SU-DHL-6 (cell line): Measurements from ENCODE around the gene CFAP141.

Source experiments
- H2AFZ ChIP-seq: fragments of 200-600 bp; sonication (generic); 2 replicates; pipeline ENCODE4 v1.6.1; 2014; ENCODE audit warnings: low read depth, mild to moderate bottlenecking, moderate library complexity, mixed read lengths, antibody characterized with exemption, low read length; ENCODE audit not compliant: severe bottlenecking
- H3F3A ChIP-seq: fragments of 200-600 bp; shearing (Covaris generic); 2 replicates; pipeline ENCODE4 v1.6.0; 2016; ENCODE audit warnings: antibody characterized with exemption, mild to moderate bottlenecking; ENCODE audit not compliant: insufficient read depth
- H3K27ac ChIP-seq: fragments of 200-600 bp; sonication (generic); 2 replicates; pipeline ENCODE4 v1.5.1; 2016; ENCODE audit warnings: low read depth, mild to moderate bottlenecking, low read length, moderate library complexity, mixed read lengths
- H3K27me3 ChIP-seq: fragments of 200-600 bp; sonication (generic), shearing (Covaris generic); 2 replicates; pipeline ENCODE4 v1.6.0; 2014; ENCODE audit warnings: mild to moderate bottlenecking, low read length
- H3K36me3 ChIP-seq: fragments of 200-600 bp; sonication (generic); 2 replicates; pipeline ENCODE4 v1.6.1; 2014; ENCODE audit warnings: mild to moderate bottlenecking, low read length, mixed read lengths
- H3K4me2 ChIP-seq: fragments of 300-600, 200-600 bp; shearing (Covaris generic), sonication (generic); 2 replicates; pipeline ENCODE4 v1.6.0; 2014; ENCODE audit warnings: low read length, low read depth, mild to moderate bottlenecking; ENCODE audit not compliant: poor library complexity, severe bottlenecking
- H3K4me3 ChIP-seq: fragments of 200-600 bp; sonication (generic); 2 replicates; pipeline ENCODE4 v1.5.1; 2014; ENCODE audit warnings: antibody characterized with exemption, low read length, mild to moderate bottlenecking, mixed read lengths; ENCODE audit not compliant: insufficient read depth, poor library complexity, severe bottlenecking
- H3K79me2 ChIP-seq: fragments of 200-600 bp; sonication (generic); 2 replicates; pipeline ENCODE4 v1.6.1; 2014; ENCODE audit warnings: mild to moderate bottlenecking, low read length, moderate library complexity; ENCODE audit not compliant: insufficient read depth
- H3K9ac ChIP-seq: fragments of 200-600 bp; sonication (generic); 2 replicates; pipeline ENCODE4 v1.7.0; 2014; ENCODE audit warnings: mild to moderate bottlenecking, low read length
- H3K9me2 ChIP-seq: fragments of 200-600 bp; sonication (generic); replicated peaks from 2 replicates; pipeline ENCODE4 v1.6.1; 2014; ENCODE audit warnings: low read length; ENCODE audit not compliant: insufficient read depth
- H3K9me3 ChIP-seq: fragments of 200-600 bp; sonication (generic); 2 replicates; pipeline ENCODE4 v1.6.1; 2014; ENCODE audit warnings: low read length, mixed read lengths; ENCODE audit not compliant: insufficient read depth
- H4K20me1 ChIP-seq: fragments of 200-600 bp; sonication (generic); 2 replicates; pipeline ENCODE4 v1.6.1; 2014; ENCODE audit warnings: low read depth, mild to moderate bottlenecking, antibody characterized with exemption, low read length, moderate library complexity, mixed read lengths
- EZH2phosphoT487 ChIP-seq: fragments of 200-600 bp; sonication (generic), shearing (Covaris generic); conservative IDR thresholded peaks from 2 replicates; pipeline ENCODE4 v1.6.1; 2018; ENCODE audit warnings: mild to moderate bottlenecking, antibody characterized with exemption, low read length, moderate library complexity, mixed read lengths
- TF ChIP-seq, protein P1 (sequence below): fragments of 200-600 bp; sonication (generic); IDR thresholded peaks from one replicate; pipeline ENCODE4 v1.5.1; 2017; ENCODE audit warnings: antibody characterized with exemption, mild to moderate bottlenecking, low read length, moderate library complexity; ENCODE audit not compliant: insufficient read depth, poor library complexity, severe bottlenecking

The CFAP141 gene

GRCh38 chr1:154170547-154171222 is 35.4 kb downstream of the CFAP141 start:
- no peak overlapping the region for H3K27ac ChIP-seq
- no peaks in the 10 kb centered on the region for H3K9me2 ChIP-seq
- no peak overlapping the region for H2AFZ ChIP-seq
- H3K9me3 ChIP-seq, result no peaks in the 10 kb centered on the region
- no peak overlapping the region for H3K4me3 ChIP-seq
- H3K4me2 ChIP-seq, result no peak overlapping the region
- no peak overlapping the region for H3K9ac ChIP-seq
- H3F3A ChIP-seq, result no peaks in the 10 kb centered on the region
- peaks cover 3% of the 10 kb centered on the region; the same call in 1 of the 2 replicates for H4K20me1 ChIP-seq
- H3K27me3 ChIP-seq, result no peaks in the 10 kb centered on the region
- peaks cover 33% of the 10 kb centered on the region for H3K36me3 ChIP-seq
- H3K79me2 ChIP-seq, result peaks cover 13% of the 10 kb centered on the region
- TF ChIP-seq EZH2phosphoT487, result no peak
- TF ChIP-seq, protein P1, sequence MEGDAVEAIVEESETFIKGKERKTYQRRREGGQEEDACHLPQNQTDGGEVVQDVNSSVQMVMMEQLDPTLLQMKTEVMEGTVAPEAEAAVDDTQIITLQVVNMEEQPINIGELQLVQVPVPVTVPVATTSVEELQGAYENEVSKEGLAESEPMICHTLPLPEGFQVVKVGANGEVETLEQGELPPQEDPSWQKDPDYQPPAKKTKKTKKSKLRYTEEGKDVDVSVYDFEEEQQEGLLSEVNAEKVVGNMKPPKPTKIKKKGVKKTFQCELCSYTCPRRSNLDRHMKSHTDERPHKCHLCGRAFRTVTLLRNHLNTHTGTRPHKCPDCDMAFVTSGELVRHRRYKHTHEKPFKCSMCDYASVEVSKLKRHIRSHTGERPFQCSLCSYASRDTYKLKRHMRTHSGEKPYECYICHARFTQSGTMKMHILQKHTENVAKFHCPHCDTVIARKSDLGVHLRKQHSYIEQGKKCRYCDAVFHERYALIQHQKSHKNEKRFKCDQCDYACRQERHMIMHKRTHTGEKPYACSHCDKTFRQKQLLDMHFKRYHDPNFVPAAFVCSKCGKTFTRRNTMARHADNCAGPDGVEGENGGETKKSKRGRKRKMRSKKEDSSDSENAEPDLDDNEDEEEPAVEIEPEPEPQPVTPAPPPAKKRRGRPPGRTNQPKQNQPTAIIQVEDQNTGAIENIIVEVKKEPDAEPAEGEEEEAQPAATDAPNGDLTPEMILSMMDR, result no peak

DNA sequence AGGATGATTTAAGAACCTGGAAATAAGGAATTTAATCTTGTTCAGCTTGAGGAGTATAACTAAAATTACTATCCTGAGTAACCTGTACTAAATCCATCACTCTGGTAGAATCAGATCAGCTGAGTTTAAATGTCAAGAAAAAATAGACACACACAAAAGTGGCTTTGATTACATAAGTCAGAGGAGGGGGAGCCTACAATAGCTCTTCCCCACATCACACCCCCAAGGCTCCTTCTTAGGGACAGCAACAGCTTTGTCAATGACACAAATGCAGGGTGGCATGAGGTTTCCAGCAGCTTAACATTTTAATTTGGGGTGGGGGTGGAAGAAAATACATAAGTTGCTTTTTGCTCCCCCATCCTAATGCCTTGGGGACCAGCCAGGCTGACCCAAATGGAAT is 38.7 kb downstream of the CFAP141 start:
- Histone ChIP-seq H3K4me2 (no peak overlapping the region), H3K36me3 (peaks cover 38% of the 10 kb centered on the region), H3F3A (no peaks in the 10 kb centered on the region), H3K9me3 (no peaks in the 10 kb centered on the region), H3K9ac (no peak overlapping the region), H4K20me1 (no peaks in the 10 kb centered on the region), H3K79me2 (no peaks in the 10 kb centered on the region), H3K9me2 (no peaks in the 10 kb centered on the region), H3K27me3 (no peaks in the 10 kb centered on the region), H2AFZ (no peak overlapping the region), H3K4me3 (no peak overlapping the region), H3K27ac (no peak overlapping the region)
- TF ChIP-seq EZH2phosphoT487, result no peak
- TF ChIP-seq, protein P1, result no peak

- Histone ChIP-seq H3K4me2 (no peak overlapping the region), H3K27me3 (no peaks in the 10 kb centered on the region), H3K27ac (no peak overlapping the region), H3K4me3 (no peak overlapping the region), H2AFZ (no peak overlapping the region), H3F3A (no peaks in the 10 kb centered on the region), H3K79me2 (no peaks in the 10 kb centered on the region), H3K9me3 (no peaks in the 10 kb centered on the region), H3K36me3 (peaks cover 38% of the 10 kb centered on the region), H3K9me2 (no peaks in the 10 kb centered on the region), H4K20me1 (no peaks in the 10 kb centered on the region), H3K9ac (no peak overlapping the region)
- TF ChIP-seq EZH2phosphoT487, result no peak
- TF ChIP-seq, protein P1, result no peak
Measured at GRCh38 chr1:154166207-154166606, 39.9 kb downstream of the CFAP141 start.
